Neutrophil (primary cell): ENCODE results near the gene CDKL1.

Source experiments
- H3K27ac ChIP-seq: fragments of 200-600 bp; sonication (generic); 2 replicates; pipeline ENCODE4 v1.5.1; 2016; ENCODE audit warnings: mild to moderate bottlenecking, moderate library complexity
- H3K27me3 ChIP-seq: fragments of 200-600 bp; sonication (generic); 2 replicates; pipeline ENCODE4 v1.6.0; 2016; ENCODE audit warnings: mild to moderate bottlenecking
- H3K36me3 ChIP-seq: fragments of 200-600 bp; sonication (generic); 2 replicates; pipeline ENCODE4 v1.5.1; 2017
- H3K4me1 ChIP-seq, 2 experiments: fragments of 200-600 bp in 1 of 2; sonication (generic) in 1 of 2; 1 replicate in 1 of 2; 2 replicates in 1 of 2; pipeline versions ENCODE4 v1.5.1 to v1.6.1; 2013 to 2016; ENCODE audit warnings: low read depth in 1 of 2, low read length in 1 of 2, mild to moderate bottlenecking in 1 of 2, moderate library complexity in 1 of 2; ENCODE audit not compliant: control insufficient read depth in 1 of 2, insufficient read depth in 1 of 2
- H3K4me3 ChIP-seq, 2 experiments: fragments of 200-600 bp in 1 of 2; sonication (generic) in 1 of 2; 1 replicate in 1 of 2; 2 replicates in 1 of 2; pipeline ENCODE4 v1.5.1; 2013 to 2016; ENCODE audit warnings: low read depth in 1 of 2, low read length in 1 of 2, mild to moderate bottlenecking in 1 of 2, moderate library complexity in 1 of 2
- H3K9me3 ChIP-seq: fragments of 200-600 bp; sonication (generic); 2 replicates; pipeline ENCODE4 v1.5.1; 2016
- CTCF ChIP-seq: fragments of 200-600 bp; sonication (generic); IDR thresholded peaks from 2 replicates; pipeline ENCODE4 v1.5.1; 2016; ENCODE audit warnings: antibody characterized with exemption

Gene CDKL1

GRCh38 chr14:50347521-50347920 lies 49.2 kb downstream of the CDKL1 start:
- Histone ChIP-seq H3K4me3 (no peak overlapping the region), H3K9me3 (no peaks in the 10 kb centered on the region), H3K27ac (no peak overlapping the region), H3K4me1 (no peaks in the 10 kb centered on the region), H3K27me3 (no peaks in the 10 kb centered on the region), H3K36me3 (no peaks in the 10 kb centered on the region)
- no peak for TF ChIP-seq CTCF

- Histone ChIP-seq H3K9me3 (no peaks in the 10 kb centered on the region), H3K4me1 (no peaks in the 10 kb centered on the region), H3K4me3 (no peak overlapping the region), H3K27me3 (no peaks in the 10 kb centered on the region), H3K36me3 (no peaks in the 10 kb centered on the region), H3K27ac (no peak overlapping the region)
- no peak for TF ChIP-seq CTCF
Observed at GRCh38 chr14:50345846-50346422, 50.7 kb downstream of the CDKL1 start.

GRCh38 chr14:50344876-50345563 lies 51.7 kb downstream of the CDKL1 start:
- H3K27me3 ChIP-seq = no peaks in the 10 kb centered on the region
- no peaks in the 10 kb centered on the region for H3K4me1 ChIP-seq
- no peaks in the 10 kb centered on the region for H3K36me3 ChIP-seq
- H3K9me3 ChIP-seq = no peaks in the 10 kb centered on the region
- no peak overlapping the region for H3K27ac ChIP-seq
- no peak overlapping the region for H3K4me3 ChIP-seq
- no peak for TF ChIP-seq CTCF

GRCh38 chr14:50344116-50344775 lies 52.4 kb downstream of the CDKL1 start:
- no peaks in the 10 kb centered on the region for H3K9me3 ChIP-seq
- H3K4me3 ChIP-seq = no peak overlapping the region
- no peaks in the 10 kb centered on the region for H3K36me3 ChIP-seq
- H3K27me3 ChIP-seq = no peaks in the 10 kb centered on the region
- H3K4me1 ChIP-seq = no peaks in the 10 kb centered on the region
- TF ChIP-seq CTCF = no peak
- no peak overlapping the region for H3K27ac ChIP-seq

- TF ChIP-seq CTCF = no peak
- Histone ChIP-seq H3K4me3 (no peak overlapping the region), H3K27ac (no peak overlapping the region), H3K9me3 (no peaks in the 10 kb centered on the region), H3K4me1 (no peaks in the 10 kb centered on the region), H3K27me3 (no peaks in the 10 kb centered on the region), H3K36me3 (peaks cover 4% of the 10 kb centered on the region)
Observed at GRCh38 chr14:50343434-50343833, 53.2 kb downstream of the CDKL1 start.
